HG03460 (cell line): Measurements from ENCODE around the gene SSC5D.

Experiments used
- ATAC-seq: cut with Tn5 transposase; IDR thresholded peaks from one replicate; pipeline ENCODE4 v1.9.1; 2021; ENCODE audit not compliant: unreplicated experiment

Gene SSC5D

DNA sequence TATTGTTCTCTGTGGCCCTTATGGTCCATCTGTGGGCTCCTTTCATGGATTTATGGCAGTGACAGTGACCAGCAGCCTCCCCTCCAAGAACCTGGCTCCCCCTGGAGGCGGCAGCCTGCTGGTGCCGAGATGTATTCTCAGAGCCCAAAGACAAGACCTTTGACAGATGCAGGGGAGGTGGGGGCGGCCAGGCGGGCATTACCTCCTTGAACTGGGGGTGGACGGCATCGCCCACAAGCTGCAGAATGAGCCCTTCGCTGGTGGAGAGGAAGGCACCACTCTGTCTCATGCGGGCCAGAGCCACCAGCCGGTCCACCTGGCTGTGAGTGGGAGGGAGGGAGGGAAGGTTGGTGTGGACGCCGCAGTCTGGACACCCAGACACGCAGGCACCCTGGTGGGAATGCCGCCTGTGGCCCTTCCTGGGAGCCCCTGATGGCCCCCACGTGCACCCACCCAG lies 33.4 kb upstream of the SSC5D start:
- ATAC-seq = no peak

DNA sequence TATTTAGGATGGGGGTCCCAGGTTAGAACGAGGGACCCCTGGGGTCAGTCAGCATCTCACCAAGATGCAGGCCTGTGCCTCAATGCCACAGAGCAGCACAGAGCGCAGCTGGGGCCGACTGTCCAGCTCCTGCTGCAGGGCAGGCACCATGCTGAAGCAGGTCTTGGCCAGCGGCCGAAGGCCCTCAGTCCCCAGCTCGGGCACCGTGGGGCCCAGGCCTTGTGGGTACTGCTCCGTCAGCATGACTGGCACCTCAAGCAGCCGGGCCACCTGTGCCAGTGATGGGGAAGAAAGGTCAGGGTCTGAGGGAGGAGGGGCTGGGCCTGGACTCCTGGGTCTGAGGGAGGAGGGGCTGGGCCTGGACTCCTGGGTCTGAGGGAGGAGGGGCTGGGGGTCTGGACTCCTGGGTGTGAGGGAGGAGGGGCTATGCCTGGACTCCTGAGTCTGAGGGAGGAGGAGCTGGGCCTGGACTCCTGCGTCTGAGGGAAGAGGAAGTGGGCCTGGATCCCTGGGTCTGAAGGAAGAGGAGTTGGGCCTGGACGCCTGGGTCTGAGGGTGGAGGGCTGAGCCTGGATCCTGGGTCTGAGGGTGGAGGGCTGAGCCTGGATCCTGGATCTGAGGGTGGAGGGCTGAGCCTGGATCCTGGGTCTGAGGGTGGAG lies 32.5 kb upstream of the SSC5D start:
- ATAC-seq = no peak

DNA sequence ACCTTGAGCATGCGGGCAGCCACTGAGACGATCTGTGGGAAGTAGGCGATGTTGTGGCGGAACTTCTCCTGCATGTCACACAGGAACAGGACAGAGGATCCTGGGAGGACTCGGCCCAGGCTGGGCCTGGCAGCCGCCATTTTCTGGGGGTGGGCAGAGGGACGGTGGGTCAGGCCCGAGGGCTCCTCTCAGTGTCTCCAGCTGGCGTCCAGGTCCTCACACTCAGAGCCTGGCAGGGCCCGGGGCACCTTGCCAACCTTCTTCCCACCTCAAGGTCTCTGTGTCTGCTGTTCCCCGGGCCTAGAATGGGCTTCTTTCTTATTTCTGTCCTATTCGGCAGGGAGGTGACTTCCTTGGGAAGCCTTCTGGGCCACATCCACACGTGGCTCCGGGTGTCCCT lies 31.9 kb upstream of the SSC5D start:
- ATAC-seq = no peak

DNA sequence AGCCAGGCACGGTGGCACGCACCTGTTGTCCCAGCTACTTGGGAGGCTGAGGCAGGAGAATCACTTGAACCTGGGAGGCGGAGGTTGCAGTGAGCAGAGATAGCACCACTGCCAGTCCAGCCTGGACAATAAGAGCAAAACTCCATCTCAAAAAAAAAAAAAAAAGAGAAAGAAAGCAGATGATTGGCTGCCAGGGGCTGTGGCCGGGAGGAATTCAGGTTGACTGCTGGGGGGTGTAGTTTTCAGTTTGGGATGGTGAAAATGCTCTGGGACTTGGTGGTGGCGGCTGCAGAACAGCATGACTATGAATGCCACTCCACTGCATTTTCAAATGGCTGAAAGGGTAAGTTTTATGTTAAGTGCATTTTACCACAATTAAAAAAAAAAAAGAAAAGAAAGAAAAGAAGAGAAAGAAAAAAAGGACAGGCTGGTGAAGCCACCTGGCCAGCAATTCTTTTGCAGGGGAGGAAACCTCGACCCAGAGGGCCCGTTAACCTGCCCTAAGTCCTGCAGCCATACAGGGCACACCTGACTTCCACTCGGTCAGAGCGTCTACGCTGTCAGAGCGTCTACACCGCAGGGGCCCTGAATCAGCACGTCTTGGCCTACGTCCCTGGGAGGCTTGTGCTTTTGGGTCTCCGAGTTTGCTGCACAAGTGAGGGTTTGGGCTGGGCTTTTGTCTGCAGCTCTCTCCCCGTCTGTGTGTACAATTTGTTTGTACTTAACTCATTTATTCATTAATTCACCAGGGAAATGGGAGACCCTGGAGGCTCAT lies 30.4 kb upstream of the SSC5D start:
- ATAC-seq = no peak

DNA sequence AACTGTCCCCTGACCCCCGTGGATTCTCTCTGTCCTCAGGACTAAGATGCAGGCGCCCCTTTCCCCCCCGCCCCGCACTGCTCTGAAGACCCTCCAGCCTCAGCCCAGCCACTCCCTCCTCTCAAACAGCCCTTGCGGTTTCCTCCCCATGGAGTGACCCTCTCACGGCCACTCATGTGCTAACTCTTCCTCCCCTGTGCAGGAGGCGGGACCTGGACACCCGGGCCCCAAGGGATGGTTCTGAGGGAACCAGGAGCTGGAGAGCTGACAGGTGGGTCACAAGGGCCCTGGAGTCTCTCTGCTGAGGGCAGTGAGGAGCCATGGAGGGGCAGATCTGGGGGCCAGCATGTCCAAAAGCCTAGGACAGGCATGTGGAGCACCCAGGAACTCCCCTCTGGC lies 28.7 kb upstream of the SSC5D start:
- no peak for ATAC-seq

DNA sequence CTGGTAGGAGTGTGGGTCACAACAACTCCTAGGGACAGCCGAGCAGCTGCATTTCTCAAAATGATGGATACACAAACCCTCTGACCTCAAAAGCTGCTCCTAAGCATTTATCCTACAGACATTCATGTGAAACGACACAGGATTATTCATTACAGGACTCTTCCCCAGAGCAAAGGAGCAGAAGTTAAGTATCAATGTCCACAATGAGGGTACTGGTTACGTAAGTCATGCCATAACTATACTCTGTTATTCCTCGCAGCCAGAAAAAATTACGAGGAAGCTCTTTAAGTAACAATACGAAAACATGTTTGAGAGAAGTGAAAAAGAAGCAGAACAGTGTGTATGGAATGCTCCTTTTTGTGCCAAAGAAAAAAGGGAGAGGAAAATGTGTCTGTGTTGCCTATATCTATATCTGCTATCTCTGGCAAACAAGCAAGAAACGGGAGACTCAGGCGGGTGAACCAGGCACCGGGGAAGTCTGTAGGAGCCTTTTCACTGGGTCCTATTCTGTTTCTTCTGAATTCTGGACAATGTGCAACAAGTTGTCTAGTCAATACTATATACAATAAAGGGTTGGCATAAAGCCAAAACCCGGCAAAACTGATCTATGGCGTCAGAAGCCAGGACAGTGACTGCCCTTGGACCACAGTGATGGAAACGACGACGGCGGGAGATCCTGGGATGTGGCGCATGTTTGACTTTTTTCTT lies 28.1 kb upstream of the SSC5D start:
- no peak for ATAC-seq

DNA sequence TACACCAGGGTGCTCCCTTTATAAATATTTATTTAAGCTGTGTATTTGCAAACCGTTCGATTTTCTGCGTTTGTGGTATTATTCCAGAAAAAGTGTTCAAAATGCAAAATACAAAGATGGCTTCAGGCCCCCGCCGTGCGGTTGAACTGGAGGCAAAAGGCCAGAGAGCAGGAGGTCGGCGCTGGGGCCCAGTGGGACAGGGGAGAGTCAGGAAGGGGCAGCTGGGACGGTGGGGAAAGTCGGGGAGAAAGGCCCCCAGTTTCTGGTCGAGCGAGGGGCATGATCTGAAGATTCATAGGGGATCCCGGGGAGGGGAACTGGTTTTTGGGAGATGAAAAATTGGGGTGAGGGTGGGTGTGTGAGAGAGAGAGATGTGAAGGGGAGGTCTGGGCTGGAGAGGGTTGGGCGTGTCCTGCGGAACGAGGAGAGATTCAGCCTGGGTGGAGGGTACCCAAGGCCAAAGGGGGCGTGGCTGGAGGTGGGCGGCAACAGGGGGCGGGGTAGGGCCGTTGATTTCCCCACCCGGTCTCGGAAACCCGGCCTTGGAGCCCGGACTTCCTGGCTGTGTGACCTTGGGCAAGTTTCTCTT lies 27.5 kb upstream of the SSC5D start:
- no peak for ATAC-seq

DNA sequence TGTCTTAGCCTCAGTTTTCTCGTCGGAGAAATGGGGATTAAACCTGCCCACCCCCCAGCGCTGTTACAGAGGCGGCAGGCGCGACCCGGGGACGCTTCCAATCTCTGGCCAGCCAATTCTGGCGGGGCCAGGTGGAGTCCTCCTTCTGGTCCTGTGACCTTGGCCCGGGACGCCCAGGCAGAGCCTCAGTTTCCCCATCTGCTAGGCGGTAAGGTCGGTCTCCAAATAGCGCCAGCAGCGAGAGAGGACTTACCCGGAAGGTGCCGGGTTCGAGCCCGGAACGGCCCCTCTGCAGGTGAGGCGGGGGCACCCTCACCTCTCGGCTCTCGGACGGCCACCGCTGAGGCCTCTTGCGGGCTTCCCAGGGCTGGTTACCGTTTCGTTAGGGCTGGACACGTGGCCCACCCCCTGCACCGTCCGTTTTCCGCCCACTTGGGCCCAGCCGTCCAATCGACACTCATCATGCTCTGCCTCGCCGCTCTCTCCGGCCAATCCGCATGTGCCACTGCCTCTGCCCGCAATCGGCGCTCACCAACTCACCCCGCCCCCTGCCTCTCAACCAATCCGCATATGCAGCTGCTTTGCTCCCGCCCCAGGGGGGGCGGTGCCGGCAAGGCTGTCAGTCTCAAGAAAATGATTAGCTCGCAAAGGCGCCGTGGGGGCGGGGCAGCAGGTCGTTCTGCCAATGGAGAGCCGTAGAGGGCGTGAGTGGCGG lies 26.8 kb upstream of the SSC5D start, which contains the start of gene ISOC2:
Gene ISOC2 (minus strand): TSS at position 384 of the 715 bp plus-strand sequence. CDS start 5,156 bp downstream, outside the sequence.
- peak; percentile 88 for ATAC-seq

DNA sequence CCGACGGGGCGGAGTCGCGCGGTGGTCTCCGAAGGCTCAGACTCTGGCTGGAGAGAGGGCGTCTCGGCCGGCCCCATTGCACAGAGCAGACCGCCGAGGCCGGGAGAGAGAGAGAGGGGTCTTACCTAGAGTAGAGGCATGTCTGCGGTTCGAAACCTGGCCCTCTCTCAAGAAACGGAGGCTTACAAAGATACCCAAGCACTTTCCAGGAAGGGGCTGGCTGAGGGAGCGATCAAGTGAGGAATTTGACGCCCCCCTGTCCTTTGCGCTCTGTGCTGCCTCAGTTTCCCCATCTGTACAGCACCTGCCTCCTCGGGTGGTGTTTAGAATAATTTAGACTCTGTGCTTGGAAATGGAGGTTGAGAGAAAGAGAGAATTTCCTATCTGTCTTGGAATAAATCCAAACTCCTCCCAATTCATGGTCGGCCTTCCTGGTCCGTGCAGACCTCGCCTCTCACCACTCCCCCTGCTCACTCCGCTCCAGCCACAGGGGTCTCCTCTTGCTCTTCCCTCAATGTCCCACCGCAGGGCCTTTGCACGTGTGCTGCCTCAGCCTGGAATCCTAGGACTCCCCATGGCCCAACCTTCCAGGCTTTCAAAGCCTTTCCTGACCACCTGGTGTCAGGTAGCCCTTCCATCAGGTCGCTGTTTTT lies 26.1 kb upstream of the SSC5D start:
- ATAC-seq = no peak

DNA sequence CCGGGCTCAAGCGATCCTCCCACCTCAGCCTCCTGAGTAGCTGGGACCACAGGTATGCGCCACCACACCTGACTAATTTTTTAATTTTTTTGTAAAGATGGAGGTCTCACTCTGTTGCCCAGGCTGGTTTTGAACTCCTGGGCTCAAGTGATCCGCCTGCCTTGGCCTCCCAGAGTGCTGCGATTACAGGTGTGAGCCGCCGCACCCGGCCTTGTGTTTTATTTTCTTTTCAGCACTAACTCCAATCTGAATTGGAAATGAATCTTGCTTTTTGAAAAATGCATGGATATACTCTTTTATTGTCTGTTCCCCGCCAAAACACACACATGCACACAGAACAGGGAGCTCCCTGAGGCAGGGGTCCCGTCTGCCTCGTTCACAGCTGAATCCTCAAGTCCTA lies 25.5 kb upstream of the SSC5D start:
- ATAC-seq = no peak

DNA sequence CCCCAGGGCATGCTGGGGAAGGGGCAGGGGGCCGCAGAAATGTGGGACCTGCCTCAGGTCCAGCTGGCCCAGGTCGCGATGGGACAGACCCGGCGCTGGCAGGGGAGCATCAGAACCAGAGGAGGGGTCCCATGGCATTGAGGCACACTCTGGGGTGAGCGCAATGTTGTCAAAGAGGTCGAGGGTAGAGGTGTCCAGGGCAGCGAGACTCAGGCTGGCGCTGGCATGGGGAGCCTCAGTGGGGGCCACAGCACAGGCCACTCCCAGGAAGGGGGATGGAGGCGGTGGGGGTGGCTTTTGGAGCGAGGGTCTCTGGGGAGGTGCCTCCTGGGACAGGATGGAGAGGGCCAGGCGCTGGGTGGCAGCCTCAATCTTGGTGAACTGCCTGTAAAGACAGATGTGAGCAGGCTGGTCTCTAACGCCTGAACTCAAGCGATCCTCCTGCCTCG lies 24.6 kb upstream of the SSC5D start:
- no peak for ATAC-seq

DNA sequence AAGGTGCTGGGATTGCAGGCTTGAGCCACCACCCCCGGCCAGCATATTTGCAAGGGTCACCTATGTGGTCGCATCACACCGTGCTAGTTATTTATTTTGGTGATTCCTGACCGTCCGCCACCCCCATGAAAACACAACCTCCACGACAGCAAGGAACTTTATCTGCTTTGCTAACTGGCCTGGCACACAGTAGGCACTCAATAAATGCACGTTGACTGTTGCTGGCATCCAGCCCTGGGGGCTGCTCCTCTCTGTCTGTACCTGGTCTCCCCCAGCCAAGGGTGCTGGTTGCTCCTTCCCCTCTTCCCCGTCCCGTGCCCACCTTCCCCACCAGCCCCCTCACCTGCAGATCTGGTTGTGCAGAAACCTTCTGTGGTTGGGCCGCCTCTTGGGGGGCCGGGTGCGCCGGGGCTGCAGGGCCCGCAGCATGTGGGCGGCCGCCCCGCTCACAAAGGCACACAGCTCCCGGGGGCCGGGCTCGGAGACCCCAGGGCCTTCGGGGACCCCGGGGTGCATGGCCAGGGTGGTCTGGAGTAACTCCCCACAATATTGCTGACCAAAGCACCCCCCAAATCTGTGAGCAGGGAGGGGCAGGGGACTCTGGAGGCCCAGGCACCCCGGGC lies 24.1 kb upstream of the SSC5D start:
- no peak for ATAC-seq

DNA sequence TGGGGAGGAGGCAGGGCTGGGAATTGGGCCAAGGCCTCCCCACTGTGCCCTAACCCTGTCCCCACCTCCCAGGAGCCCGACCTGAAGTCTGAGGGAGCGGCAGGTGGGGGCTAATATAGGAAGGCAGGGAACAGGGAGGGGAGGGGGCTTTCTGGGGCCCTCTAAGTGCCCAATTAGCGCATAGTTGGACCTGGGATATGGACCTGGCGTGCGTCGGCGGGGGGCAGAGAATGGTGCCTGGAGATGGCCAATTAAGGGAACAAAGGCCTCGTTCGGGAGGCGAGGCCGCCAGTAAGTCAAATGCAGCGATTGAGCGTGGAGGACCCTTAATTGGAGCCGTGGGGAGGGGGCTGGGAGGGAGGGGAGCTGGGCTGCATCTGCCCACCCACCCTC lies 23.6 kb upstream of the SSC5D start, which contains the start of gene C19orf85:
Gene C19orf85 (minus strand): TSS at position 90 of the 393 bp plus-strand sequence. CDS start 197 bp downstream, outside the sequence.
- no peak for ATAC-seq

DNA sequence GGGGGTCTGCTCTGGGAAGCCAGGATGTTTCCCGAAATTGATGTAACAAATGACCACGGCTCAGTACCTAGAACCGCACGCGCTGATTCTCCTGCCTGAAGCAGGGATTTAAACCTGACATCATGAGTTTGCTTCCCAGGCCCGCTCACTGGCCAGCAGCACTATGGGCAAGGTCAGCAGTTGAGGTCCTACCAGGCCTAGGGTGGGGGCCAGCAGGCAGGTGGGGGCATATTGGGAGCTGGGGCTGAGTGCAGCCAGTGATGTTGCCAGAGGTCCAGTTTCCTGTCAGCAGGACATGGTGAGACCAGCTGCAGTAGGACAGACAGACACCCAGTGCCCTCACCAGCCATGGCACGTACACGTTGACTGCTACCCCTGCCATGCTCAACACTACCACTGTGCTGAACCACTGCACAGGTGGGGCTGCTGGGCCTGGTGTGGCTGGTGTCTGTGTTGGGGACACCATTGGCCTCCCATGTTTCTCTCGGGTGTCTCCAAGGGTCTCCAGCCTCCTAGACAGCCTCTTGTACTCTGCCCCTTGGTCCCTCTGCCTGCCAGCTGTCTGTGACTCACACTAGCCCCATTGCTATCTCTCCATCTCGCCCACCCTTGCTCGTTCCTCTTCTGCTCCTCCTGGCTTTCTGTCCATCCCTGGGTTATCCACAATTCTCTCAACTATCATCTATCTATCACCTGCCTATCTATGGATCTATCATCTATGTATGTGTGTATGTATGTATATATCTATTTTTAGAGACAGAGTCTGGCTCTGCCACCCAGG lies 22.6 kb upstream of the SSC5D start:
- no peak for ATAC-seq

DNA sequence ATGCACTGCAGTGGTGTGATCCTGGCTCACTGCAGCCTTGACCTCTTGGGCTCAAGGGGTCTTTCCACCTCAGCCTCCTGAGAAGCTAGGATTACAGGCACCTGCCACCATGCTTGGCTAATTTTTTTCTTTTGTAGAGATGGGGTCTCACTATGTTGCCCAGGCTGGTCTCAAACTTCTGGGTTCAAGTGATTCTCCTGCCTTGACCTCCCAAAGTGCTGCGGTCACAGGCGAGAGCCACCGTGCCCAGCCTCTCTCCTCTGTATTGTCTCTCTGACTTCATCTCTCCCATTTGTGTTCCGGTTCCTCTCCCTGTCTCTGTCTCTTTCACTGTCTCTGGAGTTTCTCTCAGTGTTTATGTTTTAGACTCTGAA lies 22.0 kb upstream of the SSC5D start:
- ATAC-seq = no peak

DNA sequence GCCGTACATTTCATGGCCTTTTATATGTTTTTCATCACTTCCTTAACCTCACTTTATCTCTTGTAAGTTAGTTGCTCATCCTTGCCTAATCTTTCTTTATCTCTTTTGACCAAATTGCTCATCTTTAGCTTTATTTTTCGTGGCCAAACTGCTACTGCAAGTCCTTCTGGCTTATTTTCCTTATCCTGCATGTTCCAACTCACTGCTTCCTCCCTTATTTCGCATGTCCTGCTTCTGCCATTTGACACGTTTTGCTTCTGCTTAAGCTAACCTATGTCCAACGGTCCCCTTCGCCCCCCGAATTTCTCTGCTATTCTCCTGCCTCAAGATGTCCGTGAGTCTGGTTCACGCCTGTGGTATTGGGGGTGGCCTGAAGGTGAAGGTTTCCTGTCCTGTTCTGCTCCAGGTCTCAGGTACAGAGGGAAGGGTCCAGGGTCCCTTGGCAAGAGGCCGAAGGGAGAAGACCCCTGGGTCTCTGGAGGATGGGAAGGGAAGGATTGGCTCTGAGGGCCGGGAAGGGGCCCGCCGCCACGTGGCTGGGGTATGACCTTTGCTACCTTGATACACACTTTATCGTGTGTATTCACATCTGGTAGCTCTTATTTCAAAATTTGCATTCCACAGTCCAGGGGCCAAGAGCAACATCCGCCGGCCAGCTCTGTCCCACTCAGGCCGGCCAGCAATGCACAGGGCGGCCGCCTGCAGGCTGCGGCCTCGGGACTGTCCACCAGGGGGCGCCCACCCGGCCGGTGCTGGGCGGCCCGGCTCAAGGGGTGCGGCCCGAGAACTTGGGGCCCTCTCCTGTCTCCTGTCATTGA lies 20.8 kb upstream of the SSC5D start:
- no peak for ATAC-seq

DNA sequence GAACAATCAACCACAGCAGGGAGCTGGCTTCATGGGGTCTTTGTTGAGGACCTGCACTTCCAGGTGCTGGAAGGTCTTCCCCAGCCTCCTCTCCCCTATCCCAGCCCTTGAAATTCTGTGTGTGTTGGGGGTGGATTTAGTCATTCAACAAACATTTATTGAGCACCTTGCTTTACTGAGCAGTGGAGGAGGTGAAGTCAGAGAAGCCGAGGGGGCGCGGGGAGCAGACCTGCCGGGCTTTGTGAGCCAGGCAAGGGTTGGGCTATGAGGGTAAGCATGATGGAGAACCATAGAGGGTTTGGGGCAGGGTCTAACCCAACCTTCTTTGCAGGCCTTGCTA lies 20.2 kb upstream of the SSC5D start:
- ATAC-seq = no peak

DNA sequence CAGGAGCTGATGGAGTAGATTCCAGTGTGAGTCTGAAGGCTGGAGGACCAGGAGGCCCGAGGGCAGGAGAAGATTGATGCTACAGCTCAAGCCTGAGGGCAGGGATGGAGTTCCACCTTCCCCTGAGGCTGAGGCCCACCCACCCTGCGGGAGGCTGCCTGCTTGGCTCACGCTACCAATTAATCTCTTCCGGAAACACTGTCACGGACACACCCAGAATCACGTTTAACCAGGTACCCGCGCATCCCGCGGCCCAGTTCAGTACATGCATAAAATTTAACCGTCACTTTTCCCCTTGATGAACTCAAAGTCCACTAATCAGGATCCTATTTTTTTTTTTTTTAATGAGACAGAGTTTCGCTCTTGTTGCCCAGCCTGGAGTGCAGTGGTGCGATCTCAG lies 17.0 kb upstream of the SSC5D start:
- ATAC-seq = no peak
